Calu3 (cell line): Measurements from ENCODE around the gene COA4. TPM values are rescaled to one million over a fixed set of nuclear protein-coding genes. Genes with fewer than 3 reads are reported as not detected.

ENCODE experiments used
- BruUV-seq: library from RNA; stranded (reverse); fragments of 400-500 nt; replicated peaks from 2 replicates; lab custom pipeline; 2021; lab: Mats Ljungman, UMichigan
- CTCF ChIA-PET: fragments of 300-600 bp; sonication (Branson Sonifier 250); formaldehyde crosslinking; loops from one replicate; lab custom pipeline; 2022; ENCODE audit warnings: antibody characterized with exemption; lab: Charles Lee
- DNase-seq: peaks from one replicate; pipeline ENCODE4 v3.0.0; 2022
- H3K27ac Mint-ChIP-seq: one replicate; pipeline ENCODE4 v1.8.0; 2022; ENCODE audit warnings: mixed read lengths; ENCODE audit not compliant: unreplicated experiment
- H3K27me3 Mint-ChIP-seq: one replicate; pipeline ENCODE4 v1.8.0; 2022; ENCODE audit warnings: mixed read lengths; ENCODE audit not compliant: unreplicated experiment
- H3K36me3 Mint-ChIP-seq: one replicate; pipeline ENCODE4 v1.8.0; 2022; ENCODE audit warnings: mild to moderate bottlenecking, moderate library complexity, mixed read lengths; ENCODE audit not compliant: insufficient read depth, unreplicated experiment
- H3K4me1 Mint-ChIP-seq: one replicate; pipeline ENCODE4 v1.8.0; 2022; ENCODE audit warnings: mild to moderate bottlenecking, low read depth, mixed read lengths; ENCODE audit not compliant: unreplicated experiment
- H3K4me3 Mint-ChIP-seq: one replicate; pipeline ENCODE4 v1.8.0; 2022; ENCODE audit warnings: mild to moderate bottlenecking, low read depth, moderate library complexity, mixed read lengths; ENCODE audit not compliant: unreplicated experiment
- H3K9me3 Mint-ChIP-seq: one replicate; pipeline ENCODE4 v1.8.0; 2022; ENCODE audit warnings: low read depth, mixed read lengths; ENCODE audit not compliant: unreplicated experiment
- intact Hi-C: fragments of 100-400 bp; cut with micrococcal nuclease; formaldehyde crosslinking; loops from one replicate; pipeline ENCODE4 v1.10.0; 2022; ENCODE audit not compliant: unreplicated experiment
- total RNA-seq: library from RNA; stranded (reverse); gene quantifications from 2 replicates; pipeline ENCODE4 v1.2.3, GENCODE V29; 2022
- TF ChIP-seq, protein P1 (sequence below): fragments of 200-600 bp; IDR thresholded peaks from one replicate; pipeline ENCODE4 v1.8.0; 2022; ENCODE audit warnings: antibody characterized with exemption; ENCODE audit not compliant: unreplicated experiment

Gene COA4
- total RNA-seq, 1 experiment from 2014 or later = 82.5 TPM

DNA sequence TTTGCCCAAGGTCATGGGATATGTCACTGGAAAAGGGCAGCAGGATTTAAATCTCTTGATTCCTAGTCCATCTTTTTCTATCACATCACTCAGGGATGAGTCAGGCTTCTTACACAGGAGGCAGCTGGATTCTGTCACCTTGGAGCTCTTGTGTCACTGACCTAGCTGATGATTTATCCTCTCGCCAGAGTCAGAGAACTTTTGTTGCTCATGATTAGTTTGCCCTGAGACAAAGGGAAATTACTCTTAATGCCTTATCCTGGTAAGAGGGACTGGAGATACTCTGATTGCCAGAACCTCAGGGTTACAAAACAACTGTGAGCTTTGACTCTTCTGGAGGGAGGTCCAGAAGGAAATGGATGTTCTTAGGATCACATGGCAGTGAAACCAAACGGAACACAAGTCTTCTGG is 10.1 kb downstream of the COA4 start:
- H3K27ac Mint-ChIP-seq = no peak overlapping the region
- intact Hi-C loops = no loop called here
- BruUV-seq = no TSS peak
- no peaks in the 10 kb centered on the region for H3K27me3 Mint-ChIP-seq
- no peaks in the 10 kb centered on the region for H3K4me1 Mint-ChIP-seq
- peaks cover 14% of the 10 kb centered on the region for H3K36me3 Mint-ChIP-seq
- DNase-seq = no peak
- CTCF ChIA-PET = interaction anchor here (0.9 kb wide), 1 partner anchor 32 kb away, joined by 4 read pairs; no protein-coding TSS in a partner anchor
- TF ChIP-seq, protein P1, sequence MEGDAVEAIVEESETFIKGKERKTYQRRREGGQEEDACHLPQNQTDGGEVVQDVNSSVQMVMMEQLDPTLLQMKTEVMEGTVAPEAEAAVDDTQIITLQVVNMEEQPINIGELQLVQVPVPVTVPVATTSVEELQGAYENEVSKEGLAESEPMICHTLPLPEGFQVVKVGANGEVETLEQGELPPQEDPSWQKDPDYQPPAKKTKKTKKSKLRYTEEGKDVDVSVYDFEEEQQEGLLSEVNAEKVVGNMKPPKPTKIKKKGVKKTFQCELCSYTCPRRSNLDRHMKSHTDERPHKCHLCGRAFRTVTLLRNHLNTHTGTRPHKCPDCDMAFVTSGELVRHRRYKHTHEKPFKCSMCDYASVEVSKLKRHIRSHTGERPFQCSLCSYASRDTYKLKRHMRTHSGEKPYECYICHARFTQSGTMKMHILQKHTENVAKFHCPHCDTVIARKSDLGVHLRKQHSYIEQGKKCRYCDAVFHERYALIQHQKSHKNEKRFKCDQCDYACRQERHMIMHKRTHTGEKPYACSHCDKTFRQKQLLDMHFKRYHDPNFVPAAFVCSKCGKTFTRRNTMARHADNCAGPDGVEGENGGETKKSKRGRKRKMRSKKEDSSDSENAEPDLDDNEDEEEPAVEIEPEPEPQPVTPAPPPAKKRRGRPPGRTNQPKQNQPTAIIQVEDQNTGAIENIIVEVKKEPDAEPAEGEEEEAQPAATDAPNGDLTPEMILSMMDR = no peak
- H3K4me3 Mint-ChIP-seq = no peak overlapping the region
- H3K9me3 Mint-ChIP-seq = no peaks in the 10 kb centered on the region

DNA sequence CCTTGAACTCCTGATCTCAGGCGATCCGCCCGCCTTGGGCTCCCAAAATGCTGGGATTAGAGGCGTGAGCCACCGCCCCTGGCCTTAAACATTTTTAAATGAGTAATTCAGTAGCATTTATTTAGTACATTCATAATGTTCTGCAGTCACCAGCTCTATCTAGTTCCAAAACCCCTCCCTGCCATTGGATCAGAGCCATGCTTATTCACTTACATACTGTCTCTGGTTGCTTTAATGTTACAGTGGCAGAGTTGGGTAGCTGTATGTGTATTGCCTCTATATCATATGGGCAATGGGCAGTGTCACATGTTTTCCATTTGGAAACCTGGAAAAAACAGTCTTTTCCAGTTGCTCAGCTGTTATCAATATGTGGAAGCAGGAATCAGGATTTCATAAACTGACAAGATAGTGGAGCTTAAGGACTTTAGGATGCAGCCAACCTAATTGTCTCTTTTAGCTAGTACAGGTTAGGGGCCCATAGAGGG is 10.5 kb downstream of the COA4 start:
- intact Hi-C loops = no loop called here
- TF ChIP-seq, protein P1 = no peak
- Mint-ChIP-seq H3K36me3 (peaks cover 10% of the 10 kb centered on the region), H3K27me3 (no peaks in the 10 kb centered on the region), H3K4me1 (no peaks in the 10 kb centered on the region), H3K27ac (no peak overlapping the region), H3K9me3 (no peaks in the 10 kb centered on the region), H3K4me3 (no peak overlapping the region)
- no peak for DNase-seq
- BruUV-seq = no TSS peak
- CTCF ChIA-PET = interaction anchor here (0.9 kb wide), 1 partner anchor 33 kb away, joined by 4 read pairs; no protein-coding TSS in a partner anchor

DNA sequence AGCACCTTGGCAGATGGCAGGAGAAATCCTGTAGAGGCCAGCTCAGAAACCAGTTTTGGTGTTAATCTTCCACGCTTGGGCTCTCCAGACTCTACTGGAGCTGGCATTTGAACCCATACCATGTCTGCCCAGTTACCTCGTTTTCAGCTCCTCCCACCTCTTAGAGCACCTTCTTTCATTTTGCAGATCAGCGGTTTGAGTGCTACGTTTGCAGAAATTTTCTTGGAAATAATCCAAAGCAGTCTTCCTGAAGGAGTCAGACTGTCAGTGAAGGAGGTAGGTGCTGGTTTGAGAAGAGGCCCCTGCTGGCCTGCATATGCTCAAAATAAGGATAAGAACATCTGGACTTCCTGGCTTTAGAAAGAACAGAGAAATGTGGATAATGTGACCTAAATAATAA is 13.7 kb downstream of the COA4 start:
- Mint-ChIP-seq H3K4me1 (no peaks in the 10 kb centered on the region), H3K27me3 (no peaks in the 10 kb centered on the region)
- BruUV-seq = no TSS peak

DNA sequence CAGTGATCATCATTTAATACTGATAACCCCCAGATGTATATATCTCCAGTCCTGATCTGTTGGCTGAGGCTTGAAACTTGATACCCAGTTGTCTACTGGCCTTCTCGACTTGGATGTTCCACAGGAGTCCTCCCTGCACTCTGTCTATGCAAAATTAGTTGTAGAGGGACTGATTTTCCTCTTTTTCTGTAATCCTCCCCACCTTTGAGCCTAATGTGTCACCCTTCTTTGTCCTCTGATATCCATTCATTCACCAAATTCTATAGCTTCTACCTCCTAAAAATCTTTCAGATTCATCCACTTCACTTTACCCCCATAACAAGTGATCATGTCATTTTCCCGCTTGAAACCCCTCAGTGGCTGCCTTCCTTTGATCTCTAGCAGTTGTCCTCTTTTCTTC is 16.4 kb downstream of the COA4 start:
- CTCF ChIA-PET = no interaction called here
- TF ChIP-seq, protein P1 = no peak
- no peaks in the 10 kb centered on the region for H3K9me3 Mint-ChIP-seq
- H3K36me3 Mint-ChIP-seq = peaks cover 12% of the 10 kb centered on the region
- no peaks in the 10 kb centered on the region for H3K4me1 Mint-ChIP-seq
- intact Hi-C loops = no loop called here
- no peaks in the 10 kb centered on the region for H3K27me3 Mint-ChIP-seq
- H3K27ac Mint-ChIP-seq = no peak overlapping the region
- DNase-seq = no peak
- no peak overlapping the region for H3K4me3 Mint-ChIP-seq
- no TSS peak for BruUV-seq

More for the DNA sequence above, 13.7 kb downstream of the COA4 start:
- no peak overlapping the region for H3K27ac Mint-ChIP-seq
- TF ChIP-seq, protein P1 = no peak
- intact Hi-C loops = no loop called here
- no peaks in the 10 kb centered on the region for H3K9me3 Mint-ChIP-seq
- no peak for DNase-seq
- peaks cover 12% of the 10 kb centered on the region for H3K36me3 Mint-ChIP-seq
- no peak overlapping the region for H3K4me3 Mint-ChIP-seq
- CTCF ChIA-PET = no interaction called here
